ENCODE results near the gene EP400.

Gene EP400

GRCh38 chr12:131917711-131918306 is 31.9 kb upstream of the EP400 start:
- no peak overlapping the region for H3K4me3 ChIP-seq (ENCODE audit: low read length)
- TF ChIP-seq ZNF274 (IDR thresholded peaks at IDR 0.05; ENCODE audit: low read depth, low read length): no peak

GRCh38 chr12:131918311-131919050 is 31.3 kb upstream of the EP400 start:
- no peak for TF ChIP-seq ZNF274 (IDR thresholded peaks at IDR 0.05; ENCODE audit: low read depth, low read length)
- H3K4me3 ChIP-seq (ENCODE audit: low read length): no peak overlapping the region

- no peak overlapping the region for H3K4me3 ChIP-seq (ENCODE audit: low read length)
- TF ChIP-seq ZNF274 (IDR thresholded peaks at IDR 0.05; ENCODE audit: low read depth, low read length): no peak
Observed at GRCh38 chr12:131919051-131919347, 30.7 kb upstream of the EP400 start.

- TF ChIP-seq ZNF274 (IDR thresholded peaks at IDR 0.05; ENCODE audit: low read depth, low read length): no peak
- no peak overlapping the region for H3K4me3 ChIP-seq (ENCODE audit: low read length)
Observed at GRCh38 chr12:131919366-131920156, 30.2 kb upstream of the EP400 start.

GRCh38 chr12:131920157-131920508 is 29.6 kb upstream of the EP400 start:
- no peak overlapping the region for H3K4me3 ChIP-seq (ENCODE audit: low read length)
- TF ChIP-seq ZNF274 (IDR thresholded peaks at IDR 0.05; ENCODE audit: low read depth, low read length): no peak

GRCh38 chr12:131920902-131921840 is 28.6 kb upstream of the EP400 start:
- no peak overlapping the region for H3K4me3 ChIP-seq (ENCODE audit: low read length)
- no peak for TF ChIP-seq ZNF274 (IDR thresholded peaks at IDR 0.05; ENCODE audit: low read depth, low read length)

- TF ChIP-seq ZNF274 (IDR thresholded peaks at IDR 0.05; ENCODE audit: low read depth, low read length): no peak
- no peak overlapping the region for H3K4me3 ChIP-seq (ENCODE audit: low read length)
Observed at GRCh38 chr12:131921866-131922769, 27.6 kb upstream of the EP400 start.

- TF ChIP-seq ZNF274 (IDR thresholded peaks at IDR 0.05; ENCODE audit: low read depth, low read length): no peak
- H3K4me3 ChIP-seq (ENCODE audit: low read length): no peak overlapping the region
Observed at GRCh38 chr12:131922772-131923171, 27.0 kb upstream of the EP400 start.

GRCh38 chr12:131923260-131923659 is 26.5 kb upstream of the EP400 start:
- H3K4me3 ChIP-seq (ENCODE audit: low read length): no peak overlapping the region
- no peak for TF ChIP-seq ZNF274 (IDR thresholded peaks at IDR 0.05; ENCODE audit: low read depth, low read length)

GRCh38 chr12:131927110-131928079 is 22.3 kb upstream of the EP400 start:
- TF ChIP-seq ZNF274 (IDR thresholded peaks at IDR 0.05; ENCODE audit: low read depth, low read length): no peak
- H3K4me3 ChIP-seq (ENCODE audit: low read length): no peak overlapping the region

GRCh38 chr12:131928080-131928710 is 21.5 kb upstream of the EP400 start:
- peak overlapping the region; percentile 72 for H3K4me3 ChIP-seq (ENCODE audit: low read length)
- TF ChIP-seq ZNF274 (IDR thresholded peaks at IDR 0.05; ENCODE audit: low read depth, low read length): no peak

All from GM08714 (cell line).